Neural crest cell (in vitro differentiated cells): Measurements from ENCODE around the gene PHF21A. TPM values are rescaled to one million over a fixed set of nuclear protein-coding genes. Genes with fewer than 3 reads are reported as not detected.
A peak's percentile ranks its signal among the peaks of the same experiment; 100 is the strongest.
"Not testable (repeated sequence)": the region's sequence is repeated elsewhere in the genome, so short reads cannot be mapped to it uniquely, and the experiment has no call there.

ENCODE experiments used
- DNase-seq: peaks from one replicate; pipeline ENCODE4 v3.0.0; 2021; ENCODE audit warnings: low read depth, mixed read lengths, low spot score
- H3K27ac Mint-ChIP-seq: one replicate; pipeline ENCODE4 v1.8.0; 2021; ENCODE audit warnings: mild to moderate bottlenecking, mixed read lengths; ENCODE audit not compliant: unreplicated experiment
- H3K27me3 Mint-ChIP-seq: 2 replicates; pipeline ENCODE4 v1.8.0; 2021; ENCODE audit warnings: low read depth, mild to moderate bottlenecking, mixed read lengths
- H3K36me3 Mint-ChIP-seq: 2 replicates; pipeline ENCODE4 v1.8.0; 2021; ENCODE audit warnings: low read depth, mild to moderate bottlenecking, mixed read lengths
- H3K4me1 Mint-ChIP-seq: 2 replicates; pipeline ENCODE4 v1.8.0; 2021; ENCODE audit warnings: mixed read lengths
- H3K4me3 Mint-ChIP-seq: one replicate; pipeline ENCODE4 v1.8.0; 2021; ENCODE audit warnings: mild to moderate bottlenecking, mixed read lengths
- H3K9me3 Mint-ChIP-seq: 2 replicates; pipeline ENCODE4 v1.8.0; 2021; ENCODE audit warnings: mixed read lengths
- total RNA-seq: library from RNA; stranded (reverse); gene quantifications from 2 replicates; pipeline ENCODE4 v1.2.1, GENCODE V29; 2021
- TF ChIP-seq, protein P1 (sequence below): fragments of 200-600 bp; sonication (generic); conservative IDR thresholded peaks from 2 replicates; pipeline ENCODE4 v1.5.0; 2021; ENCODE audit warnings: antibody characterized with exemption, mild to moderate bottlenecking

The PHF21A gene
- total RNA-seq, 1 donor from 2014 or later, result 56.5 TPM

- H3K27me3 Mint-ChIP-seq, result no peaks in the 10 kb centered on the region
- TF ChIP-seq, protein P1, sequence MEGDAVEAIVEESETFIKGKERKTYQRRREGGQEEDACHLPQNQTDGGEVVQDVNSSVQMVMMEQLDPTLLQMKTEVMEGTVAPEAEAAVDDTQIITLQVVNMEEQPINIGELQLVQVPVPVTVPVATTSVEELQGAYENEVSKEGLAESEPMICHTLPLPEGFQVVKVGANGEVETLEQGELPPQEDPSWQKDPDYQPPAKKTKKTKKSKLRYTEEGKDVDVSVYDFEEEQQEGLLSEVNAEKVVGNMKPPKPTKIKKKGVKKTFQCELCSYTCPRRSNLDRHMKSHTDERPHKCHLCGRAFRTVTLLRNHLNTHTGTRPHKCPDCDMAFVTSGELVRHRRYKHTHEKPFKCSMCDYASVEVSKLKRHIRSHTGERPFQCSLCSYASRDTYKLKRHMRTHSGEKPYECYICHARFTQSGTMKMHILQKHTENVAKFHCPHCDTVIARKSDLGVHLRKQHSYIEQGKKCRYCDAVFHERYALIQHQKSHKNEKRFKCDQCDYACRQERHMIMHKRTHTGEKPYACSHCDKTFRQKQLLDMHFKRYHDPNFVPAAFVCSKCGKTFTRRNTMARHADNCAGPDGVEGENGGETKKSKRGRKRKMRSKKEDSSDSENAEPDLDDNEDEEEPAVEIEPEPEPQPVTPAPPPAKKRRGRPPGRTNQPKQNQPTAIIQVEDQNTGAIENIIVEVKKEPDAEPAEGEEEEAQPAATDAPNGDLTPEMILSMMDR, result no peak
- no peak overlapping the region for H3K27ac Mint-ChIP-seq
- peaks cover 7% of the 10 kb centered on the region for H3K36me3 Mint-ChIP-seq
- H3K4me1 Mint-ChIP-seq, result no peaks in the 10 kb centered on the region
- H3K9me3 Mint-ChIP-seq, result no peaks in the 10 kb centered on the region
- H3K4me3 Mint-ChIP-seq, result no peak overlapping the region
- no peak for DNase-seq
Measured at GRCh38 chr11:46018651-46019050, 102.6 kb downstream of the PHF21A start.

- Mint-ChIP-seq H3K4me3 (no peak overlapping the region), H3K36me3 (peaks cover 7% of the 10 kb centered on the region), H3K4me1 (peaks cover 5% of the 10 kb centered on the region), H3K27me3 (no peaks in the 10 kb centered on the region), H3K9me3 (no peaks in the 10 kb centered on the region), H3K27ac (no peak overlapping the region)
- DNase-seq, result no peak
- TF ChIP-seq, protein P1, result peak; percentile 33
Measured at GRCh38 chr11:46017341-46017740, 103.9 kb downstream of the PHF21A start.

DNA sequence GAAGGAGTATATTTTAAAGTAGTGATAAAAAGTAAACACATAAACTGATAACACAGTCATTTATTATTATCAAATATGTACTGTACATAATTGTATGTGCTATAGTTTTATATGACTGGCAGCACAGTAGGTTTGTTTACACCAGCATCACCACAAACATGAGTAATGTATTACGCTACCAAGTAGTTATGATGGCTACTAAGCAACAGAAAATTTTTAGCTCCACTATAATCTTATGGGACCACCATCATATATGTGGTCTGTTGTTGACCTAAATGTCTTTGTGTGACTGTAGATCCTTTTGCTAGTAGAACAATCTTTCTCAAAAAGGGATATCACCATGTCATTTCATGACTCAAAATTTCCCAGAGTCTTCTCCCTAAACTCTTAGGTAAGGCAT is 105.3 kb downstream of the PHF21A start:
- H3K9me3 Mint-ChIP-seq, result no peaks in the 10 kb centered on the region

GRCh38 chr11:46014168-46014567 is 107.1 kb downstream of the PHF21A start:
- not testable (repeated sequence) for H3K9me3 Mint-ChIP-seq, H3K27ac Mint-ChIP-seq, H3K27me3 Mint-ChIP-seq, H3K4me3 Mint-ChIP-seq, DNase-seq, H3K36me3 Mint-ChIP-seq
- H3K4me1 Mint-ChIP-seq, result peaks cover 12% of the 10 kb centered on the region

More for the DNA sequence above, 105.3 kb downstream of the PHF21A start:
- TF ChIP-seq, protein P1, result no peak
- DNase-seq, result no peak
- no peak overlapping the region for H3K27ac Mint-ChIP-seq
- H3K27me3 Mint-ChIP-seq, result peaks cover 3% of the 10 kb centered on the region
- H3K36me3 Mint-ChIP-seq, result peaks cover 5% of the 10 kb centered on the region
- H3K4me3 Mint-ChIP-seq, result no peak overlapping the region
- H3K4me1 Mint-ChIP-seq, result peaks cover 12% of the 10 kb centered on the region

GRCh38 chr11:46012185-46012584 is 109.1 kb downstream of the PHF21A start:
- Mint-ChIP-seq H3K4me1 (peaks cover 12% of the 10 kb centered on the region), H3K9me3 (no peaks in the 10 kb centered on the region), H3K27me3 (peaks cover 3% of the 10 kb centered on the region), H3K36me3 (peaks cover 5% of the 10 kb centered on the region), H3K4me3 (no peak overlapping the region), H3K27ac (peak overlapping the region; percentile 0)
- TF ChIP-seq, protein P1, result no peak
- DNase-seq, result no peak

GRCh38 chr11:46010100-46010499 is 111.2 kb downstream of the PHF21A start:
- Mint-ChIP-seq H3K4me3 (no peak overlapping the region), H3K36me3 (peaks cover 3% of the 10 kb centered on the region), H3K27me3 (peaks cover 3% of the 10 kb centered on the region), H3K4me1 (peaks cover 16% of the 10 kb centered on the region), H3K27ac (no peak overlapping the region), H3K9me3 (no peaks in the 10 kb centered on the region)
- TF ChIP-seq, protein P1, result no peak
- DNase-seq, result no peak
